ENCODE data around the gene CYSRT1. TPM values are rescaled to one million over a fixed set of nuclear protein-coding genes. Genes with fewer than 3 reads are reported as not detected.
A peak's percentile ranks its signal among the peaks of the same experiment; 100 is the strongest.

Gene CYSRT1
- total RNA-seq, 2 experiments from 2014 or later, result 0.45 to 0.55 TPM

GRCh38 chr9:137185921-137186320, 39.1 kb upstream of the CYSRT1 start:
- H3K27me3 Mint-ChIP-seq, result no peaks in the 10 kb centered on the region
- ATAC-seq (ENCODE audit: low read depth) (no peak), DNase-seq (no peak)
- no peak overlapping the region for H3K4me3 Mint-ChIP-seq
- POLR2A ChIA-PET, result no interaction called here
- no peaks in the 10 kb centered on the region for H3K9me3 Mint-ChIP-seq
- no peak overlapping the region for H3K27ac Mint-ChIP-seq
- H3K4me1 Mint-ChIP-seq, result peaks cover 16% of the 10 kb centered on the region
- peaks cover 6% of the 10 kb centered on the region for H3K36me3 Mint-ChIP-seq

- peaks cover 16% of the 10 kb centered on the region for H3K4me1 Mint-ChIP-seq
Observed at GRCh38 chr9:137186385-137186784, 38.6 kb upstream of the CYSRT1 start.

GRCh38 chr9:137187386-137187785, 37.6 kb upstream of the CYSRT1 start:
- Mint-ChIP-seq H3K36me3 (peaks cover 3% of the 10 kb centered on the region), H3K9me3 (no peaks in the 10 kb centered on the region), H3K4me3 (peak overlapping the region; percentile 91), H3K27me3 (no peaks in the 10 kb centered on the region), H3K27ac (peak overlapping the region; percentile 92), H3K4me1 (peaks cover 16% of the 10 kb centered on the region)
- ATAC-seq (ENCODE audit: low read depth) (no peak), DNase-seq (no peak)
- POLR2A ChIA-PET, result interaction anchor here (0.8 to 3.7 kb wide), 11 partner anchors 14 to 117 kb away, joined by 3 to 42 read pairs (median 11); partner anchors contain the start of genes DPP7, NDOR1, RNF208 and SAPCD2

More at GRCh38 chr9:137186385-137186784, 38.6 kb upstream of the CYSRT1 start:
- Mint-ChIP-seq H3K27me3 (no peaks in the 10 kb centered on the region), H3K27ac (peak overlapping the region; percentile 30), H3K36me3 (peaks cover 6% of the 10 kb centered on the region), H3K9me3 (no peaks in the 10 kb centered on the region), H3K4me3 (peak overlapping the region; percentile 91)
- DNase-seq (no peak), ATAC-seq (ENCODE audit: low read depth) (no peak)
- POLR2A ChIA-PET, result interaction anchor here (3.7 kb wide), 1 partner anchor 19 kb away, joined by 29 read pairs; the partner anchor contains the start of genes NDOR1 and TMEM203

GRCh38 chr9:137188086-137188489, 36.9 kb upstream of the CYSRT1 start:
- POLR2A ChIA-PET, result interaction anchor here (0.8 to 3.7 kb wide), 13 partner anchors 14 to 118 kb away, joined by 3 to 42 read pairs (median 11); partner anchors contain the start of genes DPP7, NDOR1, RNF208 and SAPCD2
- ATAC-seq (ENCODE audit: low read depth) (peak; percentile 7), DNase-seq (no peak)
- Mint-ChIP-seq H3K27ac (peak overlapping the region; percentile 92), H3K4me3 (peak overlapping the region; percentile 91), H3K4me1 (peaks cover 16% of the 10 kb centered on the region), H3K36me3 (peaks cover 3% of the 10 kb centered on the region), H3K9me3 (no peaks in the 10 kb centered on the region), H3K27me3 (no peaks in the 10 kb centered on the region)

- H3K27me3 Mint-ChIP-seq, result no peaks in the 10 kb centered on the region
- ATAC-seq (ENCODE audit: low read depth) (peak; percentile 83), DNase-seq (peak; percentile 99)
- H3K36me3 Mint-ChIP-seq, result peaks cover 3% of the 10 kb centered on the region
- peaks cover 16% of the 10 kb centered on the region for H3K4me1 Mint-ChIP-seq
- POLR2A ChIA-PET, result interaction anchor here (0.5 to 3.7 kb wide), 22 partner anchors 10 to 306 kb away, joined by 3 to 42 read pairs (median 6); partner anchors contain the start of genes DPP7, NDOR1, NELFB and RNF208
- no peaks in the 10 kb centered on the region for H3K9me3 Mint-ChIP-seq
- peak within 1 kb of the TSS; percentile 95 for H3K27ac Mint-ChIP-seq
- H3K4me3 Mint-ChIP-seq, result peak within 1 kb of the TSS; percentile 94
Observed at GRCh38 chr9:137188490-137189296, 36.3 kb upstream of the CYSRT1 start, which contains the start of the genes ANAPC2 and SSNA1. Gene ANAPC2, minus strand, starts transcription at chr9:137188560. Its CDS starts 28 bp downstream, at chr9:137188532. Gene SSNA1, plus strand, starts transcription at chr9:137188676. Its CDS starts 51 bp downstream, at chr9:137188727.

GRCh38 chr9:137189297-137190295, 35.4 kb upstream of the CYSRT1 start:
- Mint-ChIP-seq H3K4me3 (peak overlapping the region; percentile 94), H3K27ac (peak overlapping the region; percentile 95), H3K9me3 (no peaks in the 10 kb centered on the region), H3K4me1 (peaks cover 16% of the 10 kb centered on the region), H3K36me3 (peaks cover 2% of the 10 kb centered on the region), H3K27me3 (no peaks in the 10 kb centered on the region)
- POLR2A ChIA-PET, result interaction anchor here (0.9 to 3.7 kb wide), 19 partner anchors 10 to 212 kb away, joined by 3 to 42 read pairs (median 8); partner anchors contain the start of genes DPP7, NDOR1, NELFB and RNF208
- DNase-seq (no peak), ATAC-seq (ENCODE audit: low read depth) (no peak)

- H3K4me1 Mint-ChIP-seq, result peaks cover 16% of the 10 kb centered on the region
- no peaks in the 10 kb centered on the region for H3K9me3 Mint-ChIP-seq
- H3K27me3 Mint-ChIP-seq, result no peaks in the 10 kb centered on the region
- DNase-seq (no peak), ATAC-seq (ENCODE audit: low read depth) (no peak)
- H3K4me3 Mint-ChIP-seq, result peak overlapping the region; percentile 94
- peaks cover 2% of the 10 kb centered on the region for H3K36me3 Mint-ChIP-seq
- POLR2A ChIA-PET, result interaction anchor here (1.7 to 3.4 kb wide), 5 partner anchors 11 to 76 kb away, joined by 4 to 42 read pairs (median 11); partner anchors contain the start of genes DPP7, NELFB, RNF208 and TPRN
- H3K27ac Mint-ChIP-seq, result peak overlapping the region; percentile 67
Observed at GRCh38 chr9:137190315-137190856, 34.6 kb upstream of the CYSRT1 start.

- Mint-ChIP-seq H3K9me3 (no peaks in the 10 kb centered on the region), H3K4me1 (peaks cover 16% of the 10 kb centered on the region), H3K27ac (peak overlapping the region; percentile 67), H3K36me3 (peaks cover 2% of the 10 kb centered on the region), H3K4me3 (no peak overlapping the region), H3K27me3 (no peaks in the 10 kb centered on the region)
- ATAC-seq (ENCODE audit: low read depth) (no peak), DNase-seq (no peak)
- POLR2A ChIA-PET, result interaction anchor here (1.4 kb wide), 1 partner anchor 9 kb away, joined by 5 read pairs; the partner anchor contains the start of gene TPRN
Observed at GRCh38 chr9:137191245-137191644, 33.7 kb upstream of the CYSRT1 start.

DNA sequence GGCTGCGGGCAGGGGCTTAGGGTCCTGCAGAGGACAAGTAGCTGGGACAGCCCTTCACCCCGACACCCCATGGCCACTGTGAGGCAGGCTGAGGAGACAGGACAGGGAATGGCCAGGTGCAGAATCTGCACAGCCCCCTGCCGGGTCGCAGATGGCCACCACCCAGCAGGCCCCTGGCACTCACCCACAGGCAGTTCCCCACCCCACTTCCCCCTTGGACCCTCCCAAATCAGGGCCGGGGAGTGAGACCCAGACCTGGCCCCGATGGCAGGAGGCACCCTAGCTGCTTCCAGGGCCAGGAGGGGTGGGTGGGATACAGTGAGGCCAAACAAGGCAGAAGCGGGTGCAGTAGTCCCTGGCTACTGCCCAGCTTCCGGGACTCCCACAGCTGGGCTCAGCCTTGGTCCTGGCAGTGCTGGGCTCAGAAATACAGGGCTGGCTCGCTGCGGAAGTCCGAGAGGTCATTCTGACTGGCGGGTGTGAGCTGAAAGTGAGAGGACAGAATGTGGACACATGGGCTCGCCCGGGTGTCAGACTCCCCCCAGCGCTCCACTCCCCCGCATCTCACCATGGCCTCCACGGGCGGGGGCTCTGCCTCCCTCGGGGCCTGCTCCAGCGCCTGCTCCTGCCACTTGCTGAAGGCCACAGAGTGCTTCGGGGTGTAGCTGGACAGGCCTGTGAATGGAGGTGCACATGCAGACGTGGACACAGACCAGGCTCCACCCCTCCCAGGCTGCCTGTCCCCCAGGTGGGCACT, 33.1 kb upstream of the CYSRT1 start:
- POLR2A ChIA-PET, result interaction anchor here (1.4 kb wide), 1 partner anchor 9 kb away, joined by 5 read pairs; the partner anchor contains the start of gene TPRN
- Mint-ChIP-seq H3K36me3 (peaks cover 2% of the 10 kb centered on the region), H3K27me3 (no peaks in the 10 kb centered on the region), H3K27ac (no peak overlapping the region), H3K4me1 (peaks cover 14% of the 10 kb centered on the region), H3K9me3 (no peaks in the 10 kb centered on the region), H3K4me3 (no peak overlapping the region)
- ATAC-seq (ENCODE audit: low read depth) (no peak), DNase-seq (no peak)

- Mint-ChIP-seq H3K27me3 (no peaks in the 10 kb centered on the region), H3K27ac (no peak overlapping the region), H3K36me3 (peaks cover 2% of the 10 kb centered on the region), H3K4me1 (peaks cover 10% of the 10 kb centered on the region), H3K9me3 (no peaks in the 10 kb centered on the region), H3K4me3 (no peak overlapping the region)
- POLR2A ChIA-PET, result interaction anchor here (1.4 kb wide), 1 partner anchor 8 kb away, joined by 5 read pairs; the partner anchor contains the start of gene TPRN
- no peak for ATAC-seq (ENCODE audit: low read depth)
- DNase-seq, result no peak
Observed at GRCh38 chr9:137192448-137192780, 32.6 kb upstream of the CYSRT1 start.

GRCh38 chr9:137192859-137193258, 32.1 kb upstream of the CYSRT1 start:
- no peaks in the 10 kb centered on the region for H3K27me3 Mint-ChIP-seq
- POLR2A ChIA-PET, result interaction anchor here (0.6 to 1.4 kb wide), 2 partner anchors 8 to 492 kb away, joined by 3 to 5 read pairs; partner anchors contain the start of gene TPRN
- peaks cover 2% of the 10 kb centered on the region for H3K36me3 Mint-ChIP-seq
- H3K4me1 Mint-ChIP-seq, result peaks cover 7% of the 10 kb centered on the region
- DNase-seq (no peak), ATAC-seq (ENCODE audit: low read depth) (no peak)
- H3K9me3 Mint-ChIP-seq, result no peaks in the 10 kb centered on the region
- H3K4me3 Mint-ChIP-seq, result no peak overlapping the region
- no peak overlapping the region for H3K27ac Mint-ChIP-seq

GRCh38 chr9:137193771-137194170, 31.2 kb upstream of the CYSRT1 start:
- H3K4me1 Mint-ChIP-seq, result peaks cover 7% of the 10 kb centered on the region

More at GRCh38 chr9:137193771-137194170, 31.2 kb upstream of the CYSRT1 start:
- no peak for ATAC-seq (ENCODE audit: low read depth)
- Mint-ChIP-seq H3K36me3 (peaks cover 2% of the 10 kb centered on the region), H3K27me3 (no peaks in the 10 kb centered on the region), H3K27ac (no peak overlapping the region), H3K4me3 (no peak overlapping the region), H3K9me3 (no peaks in the 10 kb centered on the region)
- POLR2A ChIA-PET, result interaction anchor here (0.6 kb wide), 1 partner anchor 493 kb away, joined by 3 read pairs; no protein-coding TSS in a partner anchor
- DNase-seq, result no peak

Measured in activated naive CD8-positive, alpha-beta T cell treated with anti-CD3 and anti-CD28 coated beads, Interleukin-2, amount 10 ng/mL, durations not matched to agents 7 days and 5 days (primary cell).